Renal pelvis (tissue), 4 donors: Measurements from ENCODE around the gene PLEKHA1. TPM values are rescaled to one million over a fixed set of nuclear protein-coding genes. Genes with fewer than 3 reads are reported as not detected.

ENCODE experiments used
- DNase-seq: peaks from one replicate; pipeline ENCODE4 v3.0.0-alpha.2; 2013
- polyA plus RNA-seq, 3 donors: library from polyadenylated mRNA; unstranded; fragments of 120-200 nt; gene quantifications; one replicate each; pipeline ENCODE4 v1.2.1, GENCODE V29; 2013; ENCODE audit not compliant: insufficient read length in 3 of 3

PLEKHA1 gene
- polyA plus RNA-seq, 3 donors, result 70.1 to 98.8 (median 96.3) TPM

GRCh38 chr10:122419876-122420623 is 45.5 kb downstream of the PLEKHA1 start:
- no peak for DNase-seq

- no peak for DNase-seq
Observed at GRCh38 chr10:122420624-122421007, 46.1 kb downstream of the PLEKHA1 start.

- no peak for DNase-seq
Observed at GRCh38 chr10:122421054-122421625, 46.6 kb downstream of the PLEKHA1 start.

- DNase-seq, result no peak
Observed at GRCh38 chr10:122421742-122422141, 47.2 kb downstream of the PLEKHA1 start.

GRCh38 chr10:122422266-122422989 is 47.9 kb downstream of the PLEKHA1 start:
- DNase-seq, result no peak

DNA sequence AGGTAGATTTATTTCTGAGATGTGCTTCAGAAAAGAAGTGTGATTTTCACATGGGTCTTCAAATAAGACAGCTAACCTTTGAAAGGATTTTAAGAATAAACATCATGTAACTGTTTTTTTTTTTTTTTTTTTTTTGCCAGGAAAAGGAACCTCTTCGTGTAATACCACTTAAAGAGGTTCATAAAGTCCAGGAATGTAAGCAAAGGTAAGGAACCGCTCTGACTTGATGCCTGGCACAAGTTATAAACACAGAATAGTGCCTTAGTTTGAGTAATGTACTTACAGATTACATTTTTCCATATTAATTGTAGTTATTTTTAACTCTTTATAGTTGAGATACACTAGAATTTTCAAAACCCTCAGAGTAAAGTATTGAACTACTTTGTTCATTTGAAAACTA is 49.6 kb downstream of the PLEKHA1 start:
- no peak for DNase-seq

DNA sequence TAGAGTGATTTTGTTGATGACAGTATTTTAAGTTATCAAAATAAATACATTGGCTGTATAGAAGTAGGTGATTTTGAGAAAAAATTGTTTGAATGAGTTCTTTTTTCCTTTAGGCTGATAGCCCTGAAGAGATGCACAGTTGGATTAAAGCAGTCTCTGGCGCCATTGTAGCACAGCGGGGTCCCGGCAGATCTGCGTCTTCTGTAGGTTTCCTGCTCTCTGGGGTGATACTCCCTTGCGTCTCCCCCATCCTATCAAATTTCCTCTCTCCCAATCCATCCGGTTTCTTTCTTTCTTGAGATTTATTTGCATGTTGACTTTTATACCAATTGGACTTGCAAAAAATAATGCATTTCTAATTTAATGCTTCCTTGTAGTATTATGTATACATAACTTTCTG is 52.3 kb downstream of the PLEKHA1 start:
- peak; percentile 15 for DNase-seq

GRCh38 chr10:122427280-122427679 is 52.8 kb downstream of the PLEKHA1 start:
- no peak for DNase-seq

GRCh38 chr10:122435212-122435827 is 60.8 kb downstream of the PLEKHA1 start:
- peak; percentile 38 for DNase-seq

- DNase-seq, result no peak
Observed at GRCh38 chr10:122441961-122442360, 67.5 kb downstream of the PLEKHA1 start.

DNA sequence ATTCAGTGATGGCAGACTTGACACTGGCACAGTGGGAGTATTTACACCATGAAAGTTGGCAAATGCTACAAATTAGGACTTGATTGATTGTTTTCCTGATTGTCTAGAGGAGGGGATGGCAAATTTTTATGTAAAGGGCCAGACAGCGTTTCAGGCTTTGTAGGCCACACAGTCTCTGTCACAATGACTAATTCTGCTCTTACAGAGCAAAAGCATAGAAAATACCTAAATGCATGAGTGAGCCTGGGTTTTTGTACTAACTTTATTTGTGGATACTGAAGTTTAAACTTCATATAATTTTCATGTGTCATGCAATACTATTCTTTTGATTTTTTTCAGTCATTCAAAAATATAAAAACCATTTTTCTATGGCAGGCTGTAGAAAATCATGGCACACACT is 71.0 kb downstream of the PLEKHA1 start:
- no peak for DNase-seq

DNA sequence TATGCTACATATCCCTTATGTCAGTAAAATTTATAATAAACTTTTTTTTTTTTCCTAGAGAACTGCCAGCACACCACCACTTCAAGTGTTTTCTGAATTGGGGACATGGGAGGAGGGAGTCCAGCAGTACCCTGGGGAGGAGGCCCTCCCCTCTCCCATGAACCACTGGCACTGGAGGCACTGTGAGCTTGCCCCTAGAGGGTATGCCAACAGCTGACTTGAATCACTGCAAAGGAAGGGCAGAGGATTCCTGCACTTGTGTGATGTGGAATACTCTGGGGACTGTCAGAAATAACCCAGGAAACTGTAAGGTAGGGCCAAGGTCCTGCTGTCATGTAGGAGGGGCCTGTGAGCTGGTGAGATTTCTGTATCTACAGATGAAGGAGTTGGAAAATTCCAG is 71.4 kb downstream of the PLEKHA1 start:
- DNase-seq, result no peak

DNA sequence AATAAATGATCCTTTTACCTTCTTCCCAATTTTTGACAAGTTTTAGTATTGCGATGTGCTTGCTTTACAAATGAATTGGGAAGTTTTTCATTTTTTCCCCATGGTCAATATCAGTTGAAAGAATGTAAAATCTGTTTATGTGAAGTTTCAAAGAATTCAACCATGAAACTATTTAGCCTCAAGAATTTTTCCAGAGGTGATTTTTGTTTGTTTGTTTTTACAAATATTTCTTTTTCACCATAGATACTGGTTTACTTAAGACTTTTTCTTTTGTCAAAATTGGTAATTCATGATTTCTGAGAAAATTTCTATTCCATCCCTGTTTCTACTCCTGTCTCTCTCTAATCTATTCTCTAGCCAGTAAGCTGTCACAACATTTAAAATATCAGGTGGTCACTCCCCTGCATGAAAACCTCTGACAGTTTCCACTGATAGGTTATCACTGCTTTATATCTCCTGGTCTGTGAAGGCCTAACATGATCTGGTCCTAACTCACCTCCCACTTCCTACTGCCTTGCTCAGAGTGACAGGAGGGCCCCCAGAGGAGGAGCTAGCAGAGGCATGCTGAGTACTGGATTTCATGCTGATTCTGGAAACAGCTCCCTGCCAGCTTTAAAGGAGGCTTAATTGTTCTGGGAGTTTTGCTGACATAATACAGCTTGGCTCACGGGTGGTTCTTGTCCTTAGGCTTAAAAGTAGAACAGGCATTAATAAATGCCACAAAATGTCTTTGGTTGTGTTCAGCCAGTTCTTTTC is 72.3 kb downstream of the PLEKHA1 start:
- no peak for DNase-seq

DNA sequence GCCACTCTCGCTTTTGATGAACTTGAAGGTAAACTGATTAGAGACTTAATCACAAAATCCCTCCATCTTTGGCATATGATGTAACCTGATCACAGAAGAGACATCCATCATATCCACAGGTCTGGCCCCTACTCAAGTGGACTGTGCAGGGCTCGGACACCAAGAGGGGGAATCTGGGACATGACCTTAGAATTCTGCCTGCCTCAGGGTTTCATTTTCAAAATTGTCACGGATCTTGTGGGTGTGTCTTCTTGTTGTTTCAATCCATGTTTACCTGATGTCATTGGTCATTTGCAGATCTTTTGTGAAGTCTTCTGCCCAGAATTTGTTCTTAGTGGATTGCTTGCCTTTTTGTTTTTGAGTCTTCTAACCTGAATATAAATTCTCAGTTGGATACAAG is 74.1 kb downstream of the PLEKHA1 start:
- DNase-seq, result no peak

- no peak for DNase-seq
Observed at GRCh38 chr10:122449153-122449552, 74.6 kb downstream of the PLEKHA1 start.

DNA sequence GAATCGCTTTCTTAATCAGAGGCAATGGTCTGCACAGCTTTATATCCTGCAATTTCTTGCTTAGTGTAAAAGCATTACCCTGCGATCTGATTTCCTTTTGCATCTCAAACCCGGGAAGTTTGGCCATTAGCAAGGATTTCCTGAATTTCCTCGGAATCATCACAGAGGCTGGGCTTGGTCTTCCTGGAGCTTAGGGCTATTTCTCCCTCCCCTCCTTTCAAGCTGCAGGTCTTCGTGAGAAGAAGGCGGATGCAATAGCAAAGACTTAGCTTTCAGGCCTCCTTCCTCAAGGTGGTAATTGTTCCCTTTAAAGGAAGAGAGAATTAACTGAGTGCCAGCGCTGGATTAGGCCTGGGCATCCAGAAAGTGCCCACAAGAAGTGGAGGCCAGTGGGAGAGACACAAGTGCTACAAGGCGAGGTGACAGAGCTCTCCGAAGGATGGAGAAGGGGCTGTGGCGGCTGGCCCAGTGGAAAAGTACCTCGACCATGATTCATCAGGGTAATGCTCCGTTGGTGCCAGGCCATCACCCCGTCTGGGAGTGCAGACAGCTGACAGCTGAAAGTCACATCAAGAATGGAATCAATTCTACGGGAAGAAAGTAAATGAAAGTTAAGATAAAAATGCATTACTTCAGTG is 76.0 kb downstream of the PLEKHA1 start:
- no peak for DNase-seq

DNA sequence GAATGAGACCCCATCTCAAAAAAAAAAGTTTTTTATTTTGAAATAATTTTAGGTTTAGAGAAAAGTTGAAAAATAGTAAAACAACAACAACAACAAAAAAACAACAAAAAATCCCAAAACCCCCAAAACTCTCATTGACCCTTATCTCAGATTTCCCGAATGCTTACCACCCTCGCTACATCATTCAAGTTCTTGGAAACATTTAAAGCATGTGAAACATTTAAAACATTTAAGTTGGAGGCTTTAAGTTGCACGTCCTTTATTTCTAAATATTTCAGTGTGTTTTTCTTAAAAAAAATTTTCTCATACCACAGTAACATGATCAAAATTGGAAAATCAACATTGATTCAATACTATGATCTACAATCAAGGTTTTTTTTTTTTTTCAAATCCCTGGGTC is 79.6 kb downstream of the PLEKHA1 start:
- DNase-seq, result no peak

DNA sequence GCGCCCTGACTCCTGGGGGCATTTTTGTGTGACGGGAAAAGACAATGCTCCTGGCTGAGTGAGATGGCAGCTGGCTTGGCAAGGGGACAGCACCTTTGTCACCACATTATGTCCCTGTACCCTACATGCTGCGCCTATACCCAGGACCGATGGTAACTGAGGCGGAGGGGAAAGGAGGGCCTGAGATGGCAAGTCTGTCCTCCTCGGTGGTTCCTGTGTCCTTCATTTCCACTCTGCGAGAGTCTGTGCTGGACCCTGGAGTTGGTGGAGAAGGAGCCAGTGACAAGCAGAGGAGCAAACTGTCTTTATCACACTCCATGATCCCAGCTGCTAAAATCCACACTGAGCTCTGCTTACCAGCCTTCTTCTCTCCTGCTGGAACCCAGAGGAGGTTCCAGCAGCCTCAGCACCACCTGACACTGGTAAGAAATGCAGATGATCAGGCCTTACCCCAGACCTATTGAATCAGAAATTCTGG is 80.1 kb downstream of the PLEKHA1 start, which contains the start of gene ARMS2:
Gene ARMS2 (plus strand): TSS at position 51 of the 478 bp plus-strand sequence. CDS start 75 bp downstream, at position 126.
- no peak for DNase-seq

DNA sequence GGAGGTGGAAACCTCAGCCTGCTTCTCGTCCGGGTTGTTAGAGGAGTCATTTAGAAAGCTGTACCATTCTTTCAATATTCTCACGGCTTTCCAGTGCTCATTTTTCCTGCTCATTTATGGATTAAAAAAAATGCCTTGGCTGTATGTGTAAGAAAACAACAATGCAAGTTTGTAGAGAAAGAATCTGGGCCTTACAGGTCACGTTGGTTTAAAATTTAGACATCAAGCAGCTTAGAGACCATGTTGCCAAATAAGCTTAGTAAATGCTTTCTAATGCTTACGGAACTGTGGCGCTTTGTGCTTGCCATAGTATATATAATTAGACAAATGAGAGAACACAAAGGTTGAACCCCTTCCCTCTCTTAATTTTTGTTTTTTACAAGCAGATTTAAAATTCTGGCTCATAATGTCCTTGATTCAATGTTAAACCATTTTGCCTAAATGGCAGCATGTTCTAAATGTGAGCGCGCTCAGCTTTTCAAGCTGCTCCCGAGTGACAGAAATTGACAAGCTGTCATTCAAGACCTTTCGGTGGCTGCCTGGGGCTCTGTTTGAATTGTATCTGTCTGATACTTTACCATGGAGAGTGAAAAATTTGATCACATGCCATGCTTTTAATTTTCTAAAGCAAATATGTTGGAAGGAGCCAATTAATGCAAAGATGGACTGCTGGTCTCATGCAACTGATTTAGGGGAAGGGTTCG is 81.0 kb downstream of the PLEKHA1 start:
- DNase-seq, result no peak

DNA sequence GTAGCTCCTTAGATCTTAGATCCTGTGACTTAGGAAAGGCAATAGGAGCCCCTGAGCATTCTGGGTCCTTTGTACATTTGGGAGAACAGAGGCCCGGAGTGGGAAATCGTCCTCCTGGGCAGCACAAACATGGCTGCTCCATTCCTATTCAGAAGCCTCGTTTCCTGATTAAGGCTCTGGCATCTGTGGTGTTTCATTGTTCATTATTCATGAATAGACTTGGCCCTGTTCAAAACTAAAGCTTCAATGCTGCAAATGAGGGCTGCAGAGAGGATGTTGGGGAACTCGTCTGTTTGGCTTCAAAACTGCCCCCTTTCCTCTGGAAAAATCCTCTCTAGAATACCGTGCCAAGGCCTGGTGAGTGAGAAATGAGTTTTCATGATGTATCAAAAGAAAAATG is 83.4 kb downstream of the PLEKHA1 start:
- no peak for DNase-seq

- DNase-seq, result no peak
Observed at GRCh38 chr10:122458693-122459092, 84.2 kb downstream of the PLEKHA1 start.
